Urinary bladder (tissue), 4 donors: ENCODE measurements around the gene PTTG1IP2. TPM values are rescaled to one million over a fixed set of nuclear protein-coding genes. Genes with fewer than 3 reads are reported as not detected.
A peak's percentile ranks its signal among the peaks of the same experiment; 100 is the strongest.

Experiments used
- DNase-seq: peaks from one replicate; pipeline ENCODE4 v3.0.0-alpha.2; 2015; ENCODE audit errors: extremely low spot score
- H3K27ac ChIP-seq: one replicate; pipeline ENCODE4 v1.5.1; 2013; ENCODE audit warnings: low read depth, mild to moderate bottlenecking, moderate library complexity
- H3K36me3 ChIP-seq: one replicate; pipeline ENCODE4 v1.6.1; 2013; ENCODE audit warnings: mild to moderate bottlenecking, moderate library complexity; ENCODE audit not compliant: insufficient read depth
- H3K4me1 ChIP-seq: one replicate; pipeline ENCODE4 v1.6.1; 2013; ENCODE audit warnings: mild to moderate bottlenecking, moderate library complexity; ENCODE audit not compliant: insufficient read depth
- H3K4me3 ChIP-seq: one replicate; pipeline ENCODE4 v1.5.1; 2013; ENCODE audit warnings: low read depth, low read length
- WGBS: extraction: QIAGEN DNeasy Blood & Tissue Kit; methylation state at CpG from one replicate; pipeline ENCODE4 v1.1.7; 2013; 5-methylcytosine and 5-hydroxymethylcytosine counted together
- polyA plus RNA-seq: library from polyadenylated mRNA; stranded (reverse); fragments of 200-250 nt; gene quantifications from one replicate; pipeline ENCODE4 v1.2.3, GENCODE V29; 2013
- total RNA-seq: library from RNA; depleted of rRNA; stranded (reverse); fragments of >200 nt; gene quantifications from one replicate; pipeline ENCODE4 v1.2.3, GENCODE V29; 2014
- donor health status: healthy with polysubstance abuse.
- donor health status: healthy.

Gene PTTG1IP2
- total RNA-seq = not detected
- not detected for polyA plus RNA-seq

DNA sequence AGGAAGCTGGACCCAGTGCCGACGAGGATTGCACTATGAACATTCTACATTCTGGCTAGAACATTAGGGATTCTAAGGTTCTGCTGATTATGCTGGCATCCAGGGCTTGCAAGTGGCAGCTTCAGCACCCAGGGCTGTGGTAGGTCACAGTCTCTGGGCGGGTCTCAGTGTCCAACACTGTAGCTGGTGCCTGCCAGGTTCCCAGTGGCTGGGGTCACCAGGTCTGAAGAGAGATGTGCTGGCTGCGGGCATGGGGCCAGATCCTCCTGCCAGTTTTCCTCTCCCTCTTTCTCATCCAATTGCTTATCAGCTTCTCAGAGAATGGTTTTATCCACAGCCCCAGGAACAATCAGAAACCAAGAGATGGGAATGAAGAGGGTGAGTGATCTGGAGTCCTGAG lies at the start of gene PTTG1IP2:
Gene PTTG1IP2 (plus strand): TSS at position 86 of the 400 bp plus-strand sequence. CDS start 148 bp downstream, at position 234.
- no peak within 1 kb of the TSS for H3K27ac ChIP-seq
- 93% methylated on average over 4 of the region's 4 CpGs for WGBS
- no peaks in the 10 kb centered on the region for H3K4me1 ChIP-seq
- no peak for DNase-seq
- H3K36me3 ChIP-seq = no peaks in the 10 kb centered on the region
- H3K4me3 ChIP-seq = no peak within 1 kb of the TSS

GRCh38 chr7:90421651-90422050 lies 47.8 kb upstream of the PTTG1IP2 start:
- no peak for DNase-seq
- WGBS = 88% methylated on average over 6 of the region's 6 CpGs

DNA sequence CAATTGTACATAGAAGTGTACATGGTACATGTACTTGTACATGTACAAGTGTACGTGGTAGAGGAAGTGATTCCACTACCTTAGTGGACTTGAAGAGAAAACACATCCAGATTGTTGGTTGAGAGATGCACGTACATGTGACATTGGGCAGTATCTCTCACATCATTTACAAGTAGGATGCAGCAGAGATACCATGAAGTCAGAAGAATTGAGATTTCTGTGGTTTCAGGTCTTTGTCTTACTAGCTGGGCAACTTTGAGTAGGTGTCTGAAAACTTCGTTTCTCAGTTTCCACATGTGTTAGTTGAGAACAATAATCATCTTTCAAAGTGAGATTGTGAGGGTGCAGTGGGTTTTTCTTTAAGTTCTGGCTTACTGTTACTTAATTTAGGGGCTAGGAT lies 44.7 kb upstream of the PTTG1IP2 start:
- no peak overlapping the region for H3K4me3 ChIP-seq
- no peak overlapping the region for H3K27ac ChIP-seq
- 86% methylated on average over 3 of the region's 3 CpGs for WGBS
- no peaks in the 10 kb centered on the region for H3K36me3 ChIP-seq
- no peaks in the 10 kb centered on the region for H3K4me1 ChIP-seq
- no peak for DNase-seq

More at GRCh38 chr7:90421651-90422050, 47.8 kb upstream of the PTTG1IP2 start:
- H3K4me1 ChIP-seq = no peaks in the 10 kb centered on the region
- H3K36me3 ChIP-seq = no peaks in the 10 kb centered on the region
- no peak overlapping the region for H3K27ac ChIP-seq
- H3K4me3 ChIP-seq = no peak overlapping the region

GRCh38 chr7:90425376-90425775 lies 44.1 kb upstream of the PTTG1IP2 start:
- Histone ChIP-seq H3K4me3 (no peak overlapping the region), H3K4me1 (no peaks in the 10 kb centered on the region), H3K36me3 (no peaks in the 10 kb centered on the region), H3K27ac (no peak overlapping the region)
- WGBS = 81% methylated on average over 2 of the region's 2 CpGs
- no peak for DNase-seq

DNA sequence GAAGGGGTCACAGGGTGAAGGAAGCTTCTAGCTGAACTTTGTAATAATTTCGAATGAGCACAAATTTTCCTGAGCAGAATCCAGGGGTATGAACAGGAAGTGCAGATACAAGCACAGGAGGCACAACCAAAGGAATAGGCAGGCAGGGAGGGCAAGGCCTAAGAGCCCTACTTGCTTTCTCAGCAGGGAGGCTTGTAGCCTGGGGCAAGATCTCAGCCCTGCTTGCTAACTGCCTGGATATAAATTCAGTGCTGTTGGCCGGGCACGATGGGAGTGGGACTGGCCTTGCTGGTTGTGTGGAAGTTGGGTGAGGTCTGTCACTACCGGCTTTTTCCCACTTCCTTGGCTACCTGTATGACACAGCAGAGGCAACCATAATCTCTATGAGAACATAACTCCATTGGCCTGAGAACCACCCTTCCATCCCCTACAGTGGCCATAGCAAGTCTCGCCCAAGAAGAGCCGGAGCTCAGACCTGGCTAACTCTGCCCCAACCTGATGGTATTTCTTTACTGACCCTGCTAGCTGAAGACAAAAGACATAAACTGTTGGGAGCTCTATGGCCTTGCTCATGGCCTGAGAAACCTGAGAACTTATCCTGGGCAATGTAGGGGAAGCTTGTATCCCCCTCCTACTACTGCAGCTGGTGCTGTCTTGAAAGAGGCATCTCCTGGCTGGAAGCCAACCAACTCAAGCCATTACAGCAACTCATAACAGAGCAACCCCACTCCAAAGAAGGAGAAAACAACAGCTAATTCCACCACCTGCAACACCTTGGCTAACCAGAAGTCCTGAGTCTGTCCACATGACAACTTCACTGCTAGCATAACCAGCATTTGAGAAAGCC lies 38.6 kb upstream of the PTTG1IP2 start:
- H3K36me3 ChIP-seq = no peaks in the 10 kb centered on the region
- H3K27ac ChIP-seq = no peak overlapping the region
- H3K4me1 ChIP-seq = no peaks in the 10 kb centered on the region
- WGBS = 89% methylated on average over 6 of the region's 6 CpGs
- no peak for DNase-seq
- H3K4me3 ChIP-seq = no peak overlapping the region

DNA sequence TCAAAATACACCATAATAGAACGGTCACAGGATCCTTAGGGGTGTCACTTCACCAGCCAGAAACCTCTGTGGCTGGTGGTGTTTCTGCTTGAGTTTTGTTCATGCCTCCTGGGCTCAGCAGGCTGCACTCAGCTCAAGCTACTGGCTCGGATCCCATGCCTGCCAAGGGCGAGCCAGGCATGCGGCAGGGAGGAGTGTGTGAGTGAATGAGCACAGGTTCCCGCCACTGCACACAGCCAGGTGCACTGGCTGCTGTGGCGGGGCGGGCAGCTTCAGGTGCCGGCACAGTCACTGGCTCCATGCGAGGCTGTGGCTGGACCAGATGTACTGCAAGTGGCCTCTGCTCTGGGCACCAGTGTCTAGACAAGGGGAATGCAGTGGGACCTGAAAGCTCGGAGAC lies 36.7 kb upstream of the PTTG1IP2 start:
- no peaks in the 10 kb centered on the region for H3K36me3 ChIP-seq
- H3K4me1 ChIP-seq = no peaks in the 10 kb centered on the region
- WGBS = 70% methylated on average over 10 of the region's 10 CpGs

GRCh38 chr7:90433221-90433620 lies 36.2 kb upstream of the PTTG1IP2 start:
- 77% methylated on average over 3 of the region's 3 CpGs for WGBS
- no peak overlapping the region for H3K27ac ChIP-seq
- no peak overlapping the region for H3K4me3 ChIP-seq
- DNase-seq = no peak
- H3K4me1 ChIP-seq = no peaks in the 10 kb centered on the region
- no peaks in the 10 kb centered on the region for H3K36me3 ChIP-seq

More for the DNA sequence above, 36.7 kb upstream of the PTTG1IP2 start:
- Histone ChIP-seq H3K27ac (no peak overlapping the region), H3K4me3 (no peak overlapping the region)
- DNase-seq = no peak

- Histone ChIP-seq H3K27ac (no peak overlapping the region), H3K4me3 (no peak overlapping the region), H3K4me1 (no peaks in the 10 kb centered on the region), H3K36me3 (no peaks in the 10 kb centered on the region)
- DNase-seq = no peak
- 60% methylated on average over 2 of the region's 2 CpGs for WGBS
Observed at GRCh38 chr7:90445633-90446032, 23.8 kb upstream of the PTTG1IP2 start.

- no peak for DNase-seq
- no peak overlapping the region for H3K27ac ChIP-seq
- no peaks in the 10 kb centered on the region for H3K36me3 ChIP-seq
- no peaks in the 10 kb centered on the region for H3K4me1 ChIP-seq
- no peak overlapping the region for H3K4me3 ChIP-seq
- 60% methylated on average over 4 of the region's 4 CpGs for WGBS
Observed at GRCh38 chr7:90446137-90446899, 23.1 kb upstream of the PTTG1IP2 start.

DNA sequence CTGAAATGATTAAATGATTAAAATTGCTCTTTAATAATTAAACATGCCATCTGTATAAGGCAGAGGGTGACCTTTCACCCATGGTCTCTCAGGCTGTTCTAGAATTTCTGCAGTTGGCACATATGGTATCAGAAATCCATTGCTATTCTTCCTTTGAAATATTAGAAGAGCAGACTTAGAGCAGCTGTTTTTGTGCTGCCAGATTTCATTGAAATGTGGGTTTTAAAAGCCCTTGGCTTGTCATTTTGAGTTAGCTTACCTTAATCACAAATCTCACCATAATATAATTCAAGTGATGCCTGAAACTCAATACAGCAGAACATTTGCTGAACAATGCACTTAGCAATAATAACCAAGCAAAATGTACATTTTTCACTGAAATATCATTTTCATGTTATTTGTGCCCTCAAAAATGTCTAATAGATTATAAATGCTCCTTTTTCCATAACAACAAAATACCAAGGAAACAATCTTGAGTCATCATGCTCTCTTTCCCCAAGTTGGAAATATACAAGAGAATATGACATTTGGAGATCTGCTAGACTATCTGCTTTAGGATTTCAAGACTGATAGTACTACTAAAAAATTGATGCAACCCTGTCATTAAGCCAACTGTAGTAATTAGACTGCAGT lies 16.1 kb upstream of the PTTG1IP2 start:
- Histone ChIP-seq H3K4me3 (no peak overlapping the region), H3K27ac (no peak overlapping the region), H3K36me3 (no peaks in the 10 kb centered on the region), H3K4me1 (no peaks in the 10 kb centered on the region)
- no peak for DNase-seq

DNA sequence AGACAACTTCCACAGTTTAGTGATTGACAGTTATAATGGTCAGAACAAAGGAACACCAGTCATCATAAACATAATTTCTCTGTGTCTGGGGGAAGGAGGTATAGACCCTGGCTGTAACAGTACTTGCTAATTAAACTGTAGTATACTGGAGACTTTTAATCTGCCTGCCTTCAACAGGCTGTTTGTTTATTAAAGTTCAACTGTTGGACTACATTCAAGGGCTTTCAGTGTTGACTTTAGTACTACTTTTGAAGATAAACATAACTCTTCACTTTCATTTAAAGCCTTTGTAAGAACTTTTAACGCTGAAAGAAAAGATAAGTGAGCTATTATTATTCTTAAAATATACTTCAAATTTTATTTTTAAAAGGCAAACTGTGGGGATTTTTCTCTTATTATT lies 15.5 kb upstream of the PTTG1IP2 start:
- Histone ChIP-seq H3K27ac (no peak overlapping the region), H3K4me3 (no peak overlapping the region), H3K36me3 (no peaks in the 10 kb centered on the region), H3K4me1 (no peaks in the 10 kb centered on the region)
- DNase-seq = no peak
- 26% methylated on average over 1 of the region's 1 CpG for WGBS

DNA sequence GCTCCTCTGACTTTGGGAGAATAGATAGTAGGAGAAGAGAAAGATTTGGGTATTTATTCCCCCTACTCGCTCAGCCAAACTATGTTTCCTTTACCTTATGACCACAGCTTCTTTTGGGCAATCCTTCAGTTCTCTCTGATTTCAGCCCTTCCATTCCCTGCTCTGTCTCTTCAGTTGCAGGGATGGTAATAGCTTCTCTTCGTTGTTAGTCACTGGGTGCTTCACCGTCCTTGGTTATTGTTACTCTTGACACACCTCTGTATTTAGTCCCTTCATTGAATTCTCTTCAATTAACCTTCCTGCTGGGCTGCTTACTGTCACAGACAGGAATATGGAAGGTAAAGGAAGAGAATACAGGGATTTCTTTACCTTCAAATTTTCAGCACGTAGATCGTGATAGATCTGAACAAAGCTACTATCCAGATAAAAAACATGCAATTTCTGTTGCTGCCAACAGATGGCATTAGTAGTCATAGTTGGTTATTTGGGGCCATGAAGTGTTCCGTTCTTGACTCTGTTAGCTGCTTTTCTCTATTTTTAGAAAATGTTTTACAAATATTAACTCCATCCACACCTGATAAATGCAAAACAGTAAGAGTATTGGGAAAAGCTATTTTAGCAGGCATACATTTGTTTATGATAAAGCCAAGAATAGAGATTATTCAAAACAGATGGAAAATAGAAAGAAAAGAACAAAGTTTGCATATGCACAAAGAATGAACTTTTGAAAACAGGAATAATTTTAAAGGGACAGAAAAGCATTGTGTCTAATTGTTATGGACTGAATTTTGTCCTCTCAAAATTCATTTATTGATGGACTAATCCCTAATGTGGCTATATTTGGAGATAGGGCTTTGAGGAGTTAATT lies 14.0 kb upstream of the PTTG1IP2 start:
- no peaks in the 10 kb centered on the region for H3K4me1 ChIP-seq
- DNase-seq = peak; percentile 53
- H3K27ac ChIP-seq = no peak overlapping the region
- no peak overlapping the region for H3K4me3 ChIP-seq
- 32% methylated on average over 6 of the region's 6 CpGs for WGBS
- H3K36me3 ChIP-seq = no peaks in the 10 kb centered on the region

GRCh38 chr7:90458104-90458503 lies 11.3 kb upstream of the PTTG1IP2 start:
- Histone ChIP-seq H3K27ac (no peak overlapping the region), H3K4me3 (no peak overlapping the region), H3K36me3 (no peaks in the 10 kb centered on the region), H3K4me1 (no peaks in the 10 kb centered on the region)
- DNase-seq = no peak
- 74% methylated on average over 2 of the region's 2 CpGs for WGBS
